Lower leg skin (tissue), 4 donors: ENCODE measurements around the gene TRIO. TPM values are rescaled to one million over a fixed set of nuclear protein-coding genes. Genes with fewer than 3 reads are reported as not detected.

Experiments used
- DNase-seq, 2 donors: peaks; one replicate each; pipeline ENCODE4 v3.0.0-alpha.2; 2019; ENCODE audit warnings: low spot score in 2 of 2
- H3K4me3 ChIP-seq: fragments of 200-600 bp; sonication (generic); 2 replicates; pipeline ENCODE4 v1.5.1; 2017; ENCODE audit warnings: mild to moderate bottlenecking, low read depth; ENCODE audit not compliant: poor library complexity, severe bottlenecking
- POLR2A ChIP-seq, 2 donors: fragments of 450-650 bp; IDR thresholded peaks; one replicate each; pipeline ENCODE4 v1.6.1; 2016 to 2017; ENCODE audit warnings: antibody characterized with exemption in 2 of 2, mild to moderate bottlenecking in 1 of 2, moderate library complexity in 1 of 2
- WGBS, 2 donors: methylation state at CpG; one replicate each; pipeline ENCODE4 v1.1.5; 2018; 5-methylcytosine and 5-hydroxymethylcytosine counted together
- intact Hi-C: fragments of 100-400 bp; cut with DNase I; formaldehyde crosslinking; loops from one replicate; pipeline ENCODE4 v1.15.0; 2023; ENCODE audit warnings: low total_unique reads
- total RNA-seq, 4 donors: library from RNA; depleted of rRNA; stranded (reverse); fragments of >200 nt; gene quantifications; one replicate each; pipeline ENCODE4 v1.1.0, GENCODE V29; 2016
- TF ChIP-seq, protein P1 (sequence below), 3 donors: fragments of 450-650 bp; IDR thresholded peaks; one replicate each; pipeline ENCODE4 v1.5.1; 2016; ENCODE audit warnings: antibody characterized with exemption in 3 of 3, mild to moderate bottlenecking in 3 of 3, moderate library complexity in 2 of 3

Gene TRIO
- total RNA-seq, 4 donors from 2014 or later = 47.8 to 101 (median 64.5) TPM

GRCh38 chr5:14229181-14229580 lies 86.0 kb downstream of the TRIO start:
- DNase-seq = no peak
- 97% methylated on average over 1 of the region's 1 CpG for WGBS, 2 donors
- intact Hi-C loops = no loop called here
- no peak for TF ChIP-seq POLR2A (IDR thresholded peaks at IDR 0.05)
- TF ChIP-seq, protein P1, sequence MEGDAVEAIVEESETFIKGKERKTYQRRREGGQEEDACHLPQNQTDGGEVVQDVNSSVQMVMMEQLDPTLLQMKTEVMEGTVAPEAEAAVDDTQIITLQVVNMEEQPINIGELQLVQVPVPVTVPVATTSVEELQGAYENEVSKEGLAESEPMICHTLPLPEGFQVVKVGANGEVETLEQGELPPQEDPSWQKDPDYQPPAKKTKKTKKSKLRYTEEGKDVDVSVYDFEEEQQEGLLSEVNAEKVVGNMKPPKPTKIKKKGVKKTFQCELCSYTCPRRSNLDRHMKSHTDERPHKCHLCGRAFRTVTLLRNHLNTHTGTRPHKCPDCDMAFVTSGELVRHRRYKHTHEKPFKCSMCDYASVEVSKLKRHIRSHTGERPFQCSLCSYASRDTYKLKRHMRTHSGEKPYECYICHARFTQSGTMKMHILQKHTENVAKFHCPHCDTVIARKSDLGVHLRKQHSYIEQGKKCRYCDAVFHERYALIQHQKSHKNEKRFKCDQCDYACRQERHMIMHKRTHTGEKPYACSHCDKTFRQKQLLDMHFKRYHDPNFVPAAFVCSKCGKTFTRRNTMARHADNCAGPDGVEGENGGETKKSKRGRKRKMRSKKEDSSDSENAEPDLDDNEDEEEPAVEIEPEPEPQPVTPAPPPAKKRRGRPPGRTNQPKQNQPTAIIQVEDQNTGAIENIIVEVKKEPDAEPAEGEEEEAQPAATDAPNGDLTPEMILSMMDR (IDR thresholded peaks at IDR 0.05) = no peak
- no peak overlapping the region for H3K4me3 ChIP-seq

DNA sequence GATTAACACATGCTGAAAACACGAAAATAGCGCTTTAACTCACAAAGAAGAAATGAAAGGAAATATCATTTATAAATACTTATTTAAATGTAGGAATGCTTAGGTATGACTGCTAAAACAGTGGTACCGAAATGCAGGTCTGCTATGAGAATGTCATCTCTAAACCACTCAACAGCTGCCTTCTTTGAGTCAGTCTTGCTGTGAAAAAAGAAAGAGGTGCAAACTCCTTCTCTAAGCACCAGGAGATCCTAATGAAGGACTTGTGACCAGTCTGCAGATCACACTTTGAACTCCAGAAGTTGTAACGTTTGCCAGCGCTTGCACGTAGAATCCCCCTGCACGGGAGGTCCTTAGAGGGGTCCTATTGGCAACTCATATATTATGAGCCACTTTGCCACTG lies 86.6 kb downstream of the TRIO start:
- WGBS, 2 donors = 82 to 85% methylated on average over 7 of the region's 7 CpGs
- no peak for DNase-seq
- TF ChIP-seq, protein P1 (IDR thresholded peaks at IDR 0.05) = no peak
- intact Hi-C loops = no loop called here
- H3K4me3 ChIP-seq = no peak overlapping the region

GRCh38 chr5:14231156-14231555 lies 88.0 kb downstream of the TRIO start:
- no peak overlapping the region for H3K4me3 ChIP-seq
- no peak for DNase-seq
- intact Hi-C loops = no loop called here
- WGBS, 2 donors = 98 to 100% methylated on average over 2 of the region's 2 CpGs
- TF ChIP-seq POLR2A (IDR thresholded peaks at IDR 0.05) = no peak
- TF ChIP-seq, protein P1 (IDR thresholded peaks at IDR 0.05) = no peak

GRCh38 chr5:14231890-14232289 lies 88.7 kb downstream of the TRIO start:
- intact Hi-C loops = no loop called here

DNA sequence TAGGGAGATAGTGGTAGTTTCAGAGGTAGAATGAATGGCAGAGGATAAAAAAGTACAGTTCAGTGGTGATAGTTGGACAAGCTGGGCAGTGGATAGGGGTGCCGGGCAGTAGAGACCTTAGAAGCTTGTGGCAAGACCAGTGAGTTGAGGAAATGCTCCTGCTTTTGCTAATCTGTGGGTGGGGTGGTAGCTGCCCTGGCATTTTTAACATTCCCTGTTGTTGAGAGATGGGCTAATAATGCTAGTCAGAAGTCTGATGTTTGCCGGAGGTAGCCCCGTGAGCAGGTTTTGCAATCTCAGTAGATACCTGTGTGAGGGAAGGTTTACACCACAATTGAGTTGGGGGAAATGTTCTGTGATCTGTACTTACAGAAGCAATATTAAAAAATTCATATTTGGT lies 91.1 kb downstream of the TRIO start:
- no peak for DNase-seq
- 94 to 97% methylated on average over 3 of the region's 3 CpGs for WGBS, 2 donors
- intact Hi-C loops = no loop called here

More at GRCh38 chr5:14231890-14232289, 88.7 kb downstream of the TRIO start:
- H3K4me3 ChIP-seq = no peak overlapping the region
- no peak for DNase-seq
- TF ChIP-seq POLR2A (IDR thresholded peaks at IDR 0.05) = no peak
- TF ChIP-seq, protein P1 (IDR thresholded peaks at IDR 0.05) = no peak
- WGBS, 2 donors = 87 to 90% methylated on average over 4 of the region's 4 CpGs

DNA sequence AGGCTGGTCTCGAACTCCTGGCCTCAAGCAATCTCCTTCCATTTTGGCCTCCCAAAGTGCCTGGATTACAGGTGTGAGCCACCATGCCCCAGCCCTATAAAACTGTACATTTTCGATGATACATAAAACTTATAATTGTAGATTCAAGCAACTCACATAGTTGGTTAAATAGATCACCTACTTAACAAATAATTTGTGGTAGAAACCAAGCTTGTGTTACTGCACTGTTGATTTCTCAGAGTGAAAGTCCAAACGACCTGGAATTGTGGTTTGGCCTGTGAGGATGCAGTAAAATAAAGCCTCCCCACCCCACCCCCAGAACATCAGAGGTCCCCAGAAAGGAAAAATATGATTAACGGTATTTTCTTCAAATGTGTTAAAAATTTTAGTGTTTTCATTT lies 92.7 kb downstream of the TRIO start:
- no peak for DNase-seq
- intact Hi-C loops = no loop called here
- no peak for TF ChIP-seq POLR2A (IDR thresholded peaks at IDR 0.05)
- TF ChIP-seq, protein P1 (IDR thresholded peaks at IDR 0.05) = no peak
- 81 to 84% methylated on average over 4 of the region's 4 CpGs for WGBS, 2 donors
- no peak overlapping the region for H3K4me3 ChIP-seq

More for the DNA sequence above, 91.1 kb downstream of the TRIO start:
- no peak overlapping the region for H3K4me3 ChIP-seq
- TF ChIP-seq POLR2A (IDR thresholded peaks at IDR 0.05) = no peak
- TF ChIP-seq, protein P1 (IDR thresholded peaks at IDR 0.05) = no peak
